H9 (cell line): ENCODE measurements around the gene MUC5AC. TPM values are rescaled to one million over a fixed set of nuclear protein-coding genes. Genes with fewer than 3 reads are reported as not detected.
A peak's percentile ranks its signal among the peaks of the same experiment; 100 is the strongest.

Experiments
- DNase-seq: peaks from one replicate; pipeline ENCODE4 v3.0.0-alpha.2; 2017
- H2AFZ ChIP-seq: one replicate; pipeline ENCODE4 v1.6.1; 2013; ENCODE audit warnings: mild to moderate bottlenecking, low read length, control low read depth, moderate library complexity
- H2AK5ac ChIP-seq: 2 replicates; pipeline ENCODE4 v1.6.1; 2013; ENCODE audit warnings: low read length, control low read depth, mixed read lengths; ENCODE audit not compliant: insufficient read length
- H2BK120ac ChIP-seq: one replicate; pipeline ENCODE4 v1.6.1; 2013; ENCODE audit warnings: low read depth, mild to moderate bottlenecking, low read length, control low read depth, inconsistent platforms; ENCODE audit not compliant: poor library complexity, severe bottlenecking
- H2BK12ac ChIP-seq: 2 replicates; pipeline ENCODE4 v1.6.1; 2013; ENCODE audit warnings: low read length, control low read depth, mixed read lengths, low read depth; ENCODE audit not compliant: insufficient read length
- H2BK15ac ChIP-seq: 2 replicates; pipeline ENCODE4 v1.6.1; 2013; ENCODE audit warnings: low read depth, low read length, control low read depth
- H2BK20ac ChIP-seq: one replicate; pipeline ENCODE4 v1.6.1; 2013; ENCODE audit warnings: low read depth, mild to moderate bottlenecking, low read length, control low read depth, inconsistent platforms; ENCODE audit not compliant: poor library complexity, severe bottlenecking
- H2BK5ac ChIP-seq: 2 replicates; pipeline ENCODE4 v1.6.1; 2013; ENCODE audit warnings: low read length, control low read depth, mixed read lengths; ENCODE audit not compliant: insufficient read length
- H3K14ac ChIP-seq: 2 replicates; pipeline ENCODE4 v1.6.1; 2013; ENCODE audit warnings: low read length, control low read depth; ENCODE audit not compliant: insufficient read depth
- H3K18ac ChIP-seq: 2 replicates; pipeline ENCODE4 v1.6.1; 2013; ENCODE audit warnings: low read depth, mild to moderate bottlenecking, mixed read lengths, low read length, control low read depth; ENCODE audit not compliant: insufficient read length
- H3K23ac ChIP-seq: 2 replicates; pipeline ENCODE4 v1.6.1; 2013; ENCODE audit warnings: low read length, control low read depth, mixed read lengths, low read depth; ENCODE audit not compliant: insufficient read length
- H3K23me2 ChIP-seq: 2 replicates; pipeline ENCODE4 v1.6.1; 2013; ENCODE audit warnings: low read depth, mild to moderate bottlenecking, mixed read lengths, low read length, control low read depth; ENCODE audit not compliant: insufficient read length, poor library complexity, severe bottlenecking
- H3K27ac ChIP-seq: 2 replicates; pipeline ENCODE4 v1.5.1; 2013; ENCODE audit warnings: low read length, control low read depth, mixed read lengths, low read depth; ENCODE audit not compliant: insufficient read length
- H3K27me3 ChIP-seq: 2 replicates; pipeline ENCODE4 v1.6.1; 2013; ENCODE audit warnings: low read length, control low read depth, inconsistent platforms; ENCODE audit not compliant: insufficient read depth
- H3K4ac ChIP-seq: 2 replicates; pipeline ENCODE4 v1.6.1; 2013; ENCODE audit warnings: low read depth, mild to moderate bottlenecking, control low read depth, inconsistent platforms, low read length, moderate library complexity
- H3K4me1 ChIP-seq: 2 replicates; pipeline ENCODE4 v1.6.1; 2013; ENCODE audit warnings: low read length, control low read depth, inconsistent platforms; ENCODE audit not compliant: insufficient read depth
- H3K4me2 ChIP-seq: 2 replicates; pipeline ENCODE4 v1.6.1; 2013; ENCODE audit warnings: low read length, control low read depth, mixed read lengths; ENCODE audit not compliant: insufficient read length, insufficient read depth
- H3K56ac ChIP-seq: 2 replicates; pipeline ENCODE4 v1.6.1; 2013; ENCODE audit warnings: low read depth, mild to moderate bottlenecking, mixed read lengths, low read length, control low read depth; ENCODE audit not compliant: insufficient read length
- H3K79me1 ChIP-seq: 2 replicates; pipeline ENCODE4 v1.6.1; 2013; ENCODE audit warnings: low read depth, mild to moderate bottlenecking, moderate library complexity, low read length, control low read depth, inconsistent platforms; ENCODE audit not compliant: insufficient read depth, poor library complexity, severe bottlenecking
- H3K79me2 ChIP-seq: 2 replicates; pipeline ENCODE4 v1.6.1; 2013; ENCODE audit warnings: low read length, control low read depth, inconsistent platforms; ENCODE audit not compliant: insufficient read depth
- H3K9ac ChIP-seq: 2 replicates; pipeline ENCODE4 v1.6.1; 2013; ENCODE audit warnings: low read length, control low read depth, mixed read lengths; ENCODE audit not compliant: insufficient read length; ENCODE audit errors: extremely low read depth
- H3K9me3 ChIP-seq: one replicate; pipeline ENCODE4 v1.6.1; 2013; ENCODE audit warnings: low read depth, low read length, inconsistent platforms; ENCODE audit not compliant: control insufficient read depth
- H3T11ph ChIP-seq: one replicate; pipeline ENCODE4 v1.6.1; 2013; ENCODE audit warnings: mild to moderate bottlenecking, low read length, control low read depth, inconsistent platforms
- H4K20me1 ChIP-seq: one replicate; pipeline ENCODE4 v1.6.1; 2013; ENCODE audit not compliant: control insufficient read depth, insufficient read length, insufficient read depth
- H4K5ac ChIP-seq: 2 replicates; pipeline ENCODE4 v1.6.1; 2013; ENCODE audit warnings: low read depth, mild to moderate bottlenecking, mixed read lengths, low read length, control low read depth; ENCODE audit not compliant: insufficient read length
- H4K8ac ChIP-seq: replicated peaks from 2 replicates; pipeline ENCODE4 v1.6.1; 2013; ENCODE audit warnings: low read length, control low read depth, mixed read lengths, low read depth; ENCODE audit not compliant: insufficient read length
- H4K91ac ChIP-seq: 2 replicates; pipeline ENCODE4 v1.6.1; 2013; ENCODE audit warnings: low read depth, mild to moderate bottlenecking, moderate library complexity, mixed read lengths, low read length, control low read depth; ENCODE audit not compliant: insufficient read length
- H3K27ac Mint-ChIP-seq, 3 experiments: 2 replicates in 2 of 3; 3 replicates in 1 of 3; pipeline ENCODE4 v1.8.0; 2020 to 2021; ENCODE audit warnings: mixed read lengths in 3 of 3, mild to moderate bottlenecking in 1 of 3, moderate library complexity in 1 of 3
- H3K27me3 Mint-ChIP-seq: 2 replicates; pipeline ENCODE4 v1.8.0; 2021; ENCODE audit warnings: low read depth, mild to moderate bottlenecking, moderate library complexity, mixed read lengths
- H3K36me3 Mint-ChIP-seq, 3 experiments: 2 replicates in 2 of 3; 3 replicates in 1 of 3; pipeline ENCODE4 v1.8.0; 2020 to 2021; ENCODE audit warnings: low read depth in 3 of 3, mixed read lengths in 3 of 3; ENCODE audit not compliant: insufficient read depth in 1 of 3
- H3K4me1 Mint-ChIP-seq, 2 experiments: 2 replicates each; pipeline ENCODE4 v1.8.0; 2020; ENCODE audit warnings: mixed read lengths in 2 of 2
- H3K4me3 Mint-ChIP-seq, 2 experiments: 2 replicates in 1 of 2; 3 replicates in 1 of 2; pipeline ENCODE4 v1.8.0; 2020 to 2021; ENCODE audit warnings: mild to moderate bottlenecking in 2 of 2, mixed read lengths in 2 of 2, moderate library complexity in 1 of 2
- H3K9me3 Mint-ChIP-seq, 2 experiments: 2 replicates in 1 of 2; 3 replicates in 1 of 2; pipeline ENCODE4 v1.8.0; 2020; ENCODE audit warnings: mild to moderate bottlenecking in 2 of 2, mixed read lengths in 2 of 2, moderate library complexity in 1 of 2
- CTCF ChIP-seq: fragments of 200-600 bp; sonication (generic); conservative IDR thresholded peaks from 3 replicates; pipeline ENCODE4 v1.8.0; 2021; ENCODE audit warnings: antibody characterized with exemption, mild to moderate bottlenecking
- WGBS: extraction: QIAGEN DNeasy Blood & Tissue Kit; methylation state at CpG from one replicate; pipeline ENCODE4 v1.1.7; 2013; ENCODE audit warnings: missing lambda C conversion rate, low lambda C conversion rate, mixed read lengths; ENCODE audit not compliant: insufficient read length; ENCODE audit errors: extremely low coverage; 5-methylcytosine and 5-hydroxymethylcytosine counted together
- total RNA-seq: library from RNA; stranded (reverse); gene quantifications from 2 replicates; pipeline ENCODE4 v1.2.1, GENCODE V29; 2021

MUC5AC gene
- total RNA-seq, 1 experiment from 2014 or later, result not detected

GRCh38 chr11:1233351-1234053 is 75.7 kb downstream of the MUC5AC start:
- Mint-ChIP-seq H3K36me3 (no peaks in the 10 kb centered on the region), H3K4me3 (no peak overlapping the region), H3K4me1 (no peaks in the 10 kb centered on the region), H3K9me3 (no peaks in the 10 kb centered on the region), H3K27ac (no peak overlapping the region), H3K27me3 (no peaks in the 10 kb centered on the region)
- no peaks in the 10 kb centered on the region for H3K9me3 ChIP-seq
- TF ChIP-seq CTCF, result no peak
- H2AFZ ChIP-seq, result no peak overlapping the region
- no peak overlapping the region for H2BK20ac ChIP-seq
- H3K4ac ChIP-seq, result no peak overlapping the region
- no peak overlapping the region for H2BK12ac ChIP-seq
- H4K91ac ChIP-seq, result no peak overlapping the region
- H3K79me2 ChIP-seq, result no peaks in the 10 kb centered on the region
- H3K79me1 ChIP-seq, result no peaks in the 10 kb centered on the region
- H3K4me2 ChIP-seq, result no peak overlapping the region
- H4K5ac ChIP-seq, result no peak overlapping the region
- no peak overlapping the region for H3T11ph ChIP-seq
- no peak overlapping the region for H3K14ac ChIP-seq
- no peaks in the 10 kb centered on the region for H3K27me3 ChIP-seq
- H3K9ac ChIP-seq, result no peak overlapping the region
- no peak overlapping the region for H2AK5ac ChIP-seq
- H2BK120ac ChIP-seq, result no peak overlapping the region
- no peak overlapping the region for H3K56ac ChIP-seq
- peak; percentile 18 for DNase-seq
- H3K27ac ChIP-seq, result no peak overlapping the region
- H3K18ac ChIP-seq, result no peak overlapping the region
- H3K4me1 ChIP-seq, result no peaks in the 10 kb centered on the region
- no peaks in the 10 kb centered on the region for H3K23me2 ChIP-seq
- H4K8ac ChIP-seq, result no peak overlapping the region
- no peak overlapping the region for H3K23ac ChIP-seq
- no peak overlapping the region for H2BK15ac ChIP-seq
- WGBS, result no CpG with 5 or more reads among the region's 21 CpGs
- no peak overlapping the region for H2BK5ac ChIP-seq
- H4K20me1 ChIP-seq, result no peaks in the 10 kb centered on the region
